ENCODE data around the gene GREM1. TPM values are rescaled to one million over a fixed set of nuclear protein-coding genes. Genes with fewer than 3 reads are reported as not detected.

GREM1 gene
- total and polyA plus RNA-seq, 2 donors (not counting 3 experiments of a cell fraction or from before 2014, with no cell fraction given): not detected

GRCh38 chr15:32718227-32718820 is 520 bp downstream of the GREM1 start:
- Histone ChIP-seq H3K4me1 (ENCODE audit: control insufficient read depth, extremely low read depth, insufficient read depth, low read length) (peaks cover 4% of the 10 kb centered on the region), H3K9me3 (replicated peaks; ENCODE audit: control insufficient read depth, insufficient read depth, low read length) (no peaks in the 10 kb centered on the region), H3K36me3 (ENCODE audit: control insufficient read depth in 2 of 2, extremely low read depth in 1 of 2, insufficient read depth in 2 of 2, low read length in 2 of 2) (no peaks in the 10 kb centered on the region), H3K27ac (ENCODE audit: insufficient read depth, low read depth, low read length) (no peak overlapping the region), H4K20me1 (replicated peaks; ENCODE audit: control insufficient read depth, extremely low read depth, insufficient read depth, low read length) (no peaks in the 10 kb centered on the region), H3K9ac (replicated peaks; ENCODE audit: extremely low read depth, insufficient read depth, low read length) (no peak overlapping the region), H3K79me2 (ENCODE audit: control insufficient read depth, insufficient read depth, low read length) (no peaks in the 10 kb centered on the region), H3K4me2 (ENCODE audit: insufficient read depth, low read length) (peak overlapping the region; percentile 39), H3K27me3 (ENCODE audit: control insufficient read depth in 2 of 2, insufficient read depth in 2 of 2, low read length in 2 of 2) (peaks cover 55 to 87% of the 10 kb centered on the region in 2 experiments), H3K4me3 (replicated peaks in 1 of 3; ENCODE audit: insufficient read depth in 1 of 3, low read depth in 1 of 3, low read length in 3 of 3) (no peak overlapping the region), H3K9me1 (replicated peaks; ENCODE audit: control insufficient read depth, extremely low read depth, insufficient read depth, low read length) (no peaks in the 10 kb centered on the region), H2AFZ (ENCODE audit: low read depth, low read length) (peak overlapping the region; percentile 36)
- intact Hi-C loops (cut with micrococcal nuclease) (no loop called here), dilution Hi-C loops (cut with MboI; ENCODE audit: extremely low pct_ligation_motif_present, low sequenced_read_pairs) (no loop called here)
- CTCF ChIA-PET: interaction anchor here (0.7 to 1.6 kb wide), 2 partner anchors 31 to 218 kb away, joined by 3 to 5 read pairs; no protein-coding TSS in a partner anchor
- peak; percentile 37 for FAIRE-seq
- DNase-seq (ENCODE audit: low read depth, low spot score): peak; percentile 8
- TF ChIP-seq JUN (IDR thresholded peaks at IDR 0.05; ENCODE audit: borderline replicate concordance, insufficient read depth, insufficient read length, low read depth) (no peak), MYC (IDR thresholded peaks at IDR 0.05; ENCODE audit: low read depth, low read length) (no peak), EZH2 (IDR thresholded peaks at IDR 0.05; ENCODE audit: borderline replicate concordance, low read depth, low read length, severe bottlenecking) (peak; percentile 98), POLR2AphosphoS5 (IDR thresholded peaks at IDR 0.05; ENCODE audit: insufficient read depth, low read depth, low read length) (no peak), CTCF (IDR thresholded peaks at IDR 0.05; ENCODE audit: extremely low read depth in 1 of 2, insufficient read depth in 1 of 2, low read depth in 1 of 2, low read length in 2 of 2) (no peak), POLR2A (IDR thresholded peaks at IDR 0.05; ENCODE audit: low read depth, low read length) (no peak)
- no TSS peak for BruUV-seq (replicated peaks)
- POLR2A ChIA-PET: no interaction called here

All from endothelial cell of umbilical vein (primary cell).